ENCODE results near the gene IL7R. TPM values are rescaled to one million over a fixed set of nuclear protein-coding genes. Genes with fewer than 3 reads are reported as not detected.

Gene IL7R, protein sequence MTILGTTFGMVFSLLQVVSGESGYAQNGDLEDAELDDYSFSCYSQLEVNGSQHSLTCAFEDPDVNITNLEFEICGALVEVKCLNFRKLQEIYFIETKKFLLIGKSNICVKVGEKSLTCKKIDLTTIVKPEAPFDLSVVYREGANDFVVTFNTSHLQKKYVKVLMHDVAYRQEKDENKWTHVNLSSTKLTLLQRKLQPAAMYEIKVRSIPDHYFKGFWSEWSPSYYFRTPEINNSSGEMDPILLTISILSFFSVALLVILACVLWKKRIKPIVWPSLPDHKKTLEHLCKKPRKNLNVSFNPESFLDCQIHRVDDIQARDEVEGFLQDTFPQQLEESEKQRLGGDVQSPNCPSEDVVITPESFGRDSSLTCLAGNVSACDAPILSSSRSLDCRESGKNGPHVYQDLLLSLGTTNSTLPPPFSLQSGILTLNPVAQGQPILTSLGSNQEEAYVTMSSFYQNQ
- 9.0 and 10.6 TPM in 2 replicates for total RNA-seq (2014; rRNA removed; shearing (Covaris generic))

DNA sequence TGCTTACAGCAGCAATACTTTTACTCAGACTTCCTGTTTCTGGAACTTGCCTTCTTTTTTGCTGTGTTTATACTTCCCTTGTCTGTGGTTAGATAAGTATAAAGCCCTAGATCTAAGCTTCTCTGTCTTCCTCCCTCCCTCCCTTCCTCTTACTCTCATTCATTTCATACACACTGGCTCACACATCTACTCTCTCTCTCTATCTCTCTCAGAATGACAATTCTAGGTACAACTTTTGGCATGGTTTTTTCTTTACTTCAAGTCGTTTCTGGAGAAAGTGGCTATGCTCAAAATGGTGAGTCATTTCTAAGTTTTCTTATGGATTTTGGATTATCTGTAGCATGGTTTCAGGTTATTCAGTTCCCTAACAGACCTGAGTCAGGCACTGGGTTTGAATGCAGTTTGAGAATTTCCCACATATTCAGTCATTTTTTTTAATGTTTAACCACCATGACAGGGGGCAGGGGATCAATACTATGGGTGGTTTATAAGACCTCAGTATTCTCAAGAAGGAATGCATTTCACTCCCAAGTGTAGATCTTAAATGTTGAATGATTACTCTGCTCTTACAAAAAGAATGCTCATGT lies at the start of gene IL7R:
IL7R (plus strand) TSS at position 127 of the 587 bp plus-strand sequence; CDS start at position 214, 87 bp downstream.
- peak; percentile 74 for DNase-seq (ENCODE audit: low spot score)

DNA sequence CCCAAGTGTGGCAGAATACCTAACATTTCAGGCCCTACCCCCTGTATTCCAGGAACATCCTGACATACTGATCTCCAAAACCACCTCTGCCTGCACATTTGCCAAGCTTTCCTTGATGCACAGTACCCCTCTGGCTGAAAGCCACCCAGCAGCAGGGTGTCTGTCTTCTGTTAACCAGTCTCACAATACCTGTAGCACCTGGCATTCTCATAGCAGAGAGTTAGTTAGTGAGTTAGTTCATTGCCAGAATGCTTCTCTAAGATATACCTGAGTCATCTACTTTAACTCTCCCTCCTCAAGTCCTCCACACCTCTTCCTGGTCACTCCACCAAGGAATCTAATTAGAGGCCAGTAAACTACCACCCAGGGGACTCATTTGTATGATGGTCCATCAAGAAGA lies 46.1 kb upstream of the IL7R start:
- no peak for DNase-seq (ENCODE audit: low spot score)

DNA sequence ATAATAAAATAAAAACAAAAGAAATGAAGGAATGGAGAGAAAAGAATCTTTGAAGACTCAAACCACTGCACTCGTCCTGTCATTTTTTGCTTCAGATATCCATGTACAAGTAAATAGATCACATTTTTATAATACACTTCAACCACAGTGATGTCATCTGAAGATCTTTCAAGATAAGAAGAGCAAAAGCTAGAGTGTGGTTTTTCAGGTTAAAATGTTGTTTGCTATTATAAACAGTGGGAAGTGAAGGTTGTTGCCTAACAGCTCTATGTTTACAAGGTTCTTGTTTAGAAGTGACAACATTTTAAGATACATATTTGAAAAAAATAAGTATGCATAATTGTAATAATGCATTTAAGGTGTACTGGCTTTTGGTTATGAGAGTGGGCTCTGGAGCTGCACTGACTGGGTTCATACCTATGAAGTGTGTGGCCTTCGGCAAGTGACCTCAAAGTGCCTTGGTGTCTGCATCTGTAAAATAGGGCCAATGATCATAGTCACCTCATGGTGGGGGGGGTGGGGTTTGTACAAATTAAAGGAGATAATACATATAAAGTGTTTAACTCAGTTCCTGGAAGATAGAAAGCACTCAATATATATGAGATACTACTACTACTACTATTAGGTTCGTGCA lies 45.5 kb upstream of the IL7R start:
- peak; percentile 41 for DNase-seq (ENCODE audit: low spot score)

DNA sequence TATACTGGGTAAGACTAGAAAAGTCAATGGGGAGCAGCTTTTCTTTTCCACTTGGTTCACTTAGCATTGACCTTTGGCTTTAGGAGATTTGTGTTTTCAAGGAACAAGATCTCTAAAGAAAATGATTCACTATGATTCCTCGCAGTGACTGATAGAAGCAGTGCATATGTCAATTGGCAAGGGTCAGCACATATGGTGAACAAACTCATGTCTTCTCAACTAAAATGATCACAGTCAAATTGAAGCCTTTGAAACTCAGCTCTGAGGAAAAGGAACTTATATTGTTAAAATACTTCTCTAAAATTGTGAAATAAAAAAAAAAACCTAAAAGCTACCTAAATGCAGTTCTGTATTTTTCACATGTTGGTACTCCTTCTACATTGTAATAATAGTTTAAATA lies 43.2 kb upstream of the IL7R start:
- DNase-seq (ENCODE audit: low spot score), result no peak

DNA sequence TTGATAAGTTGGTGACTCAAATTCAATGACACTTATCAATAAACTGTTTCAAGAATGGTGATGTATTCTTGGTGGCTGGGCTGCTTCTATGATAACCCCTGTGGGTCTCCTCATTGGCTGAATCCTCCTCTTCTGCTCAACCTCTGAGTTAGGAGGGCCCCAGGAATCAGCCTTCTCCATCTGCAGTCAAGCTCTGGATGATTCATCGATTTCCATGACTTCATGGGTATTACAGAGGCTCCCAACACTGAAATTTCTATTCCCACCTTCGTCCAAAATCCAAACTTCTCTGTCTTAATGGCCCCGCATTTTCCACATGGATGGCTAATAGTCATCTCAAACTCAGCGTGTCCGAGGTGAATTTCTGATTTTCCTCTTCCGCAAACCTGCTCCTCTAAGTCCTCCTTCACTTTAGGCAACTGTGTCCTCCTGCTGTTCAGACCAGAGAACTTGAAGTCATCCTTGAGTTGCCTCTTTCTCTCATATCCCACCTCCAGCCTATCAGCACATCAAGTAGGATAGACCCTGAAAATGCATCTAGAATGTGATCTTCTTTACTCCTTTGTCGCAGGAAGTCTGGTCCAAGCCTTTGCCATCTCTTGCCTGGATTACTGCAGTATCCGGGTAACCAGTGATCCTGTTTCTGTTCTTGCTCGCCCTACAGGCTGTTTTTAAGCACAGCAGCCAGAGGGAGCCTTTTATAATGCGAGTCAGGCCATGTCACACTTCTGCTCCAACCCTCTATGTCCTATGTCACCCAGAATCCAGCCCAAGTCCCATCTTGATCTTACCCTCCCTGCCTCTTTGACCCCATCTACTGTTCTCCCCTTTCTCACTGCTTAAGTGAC lies 41.4 kb upstream of the IL7R start:
- peak; percentile 25 for DNase-seq (ENCODE audit: low spot score)

GRCh38 chr5:35816881-35817521 lies 39.7 kb upstream of the IL7R start:
- no peak for DNase-seq (ENCODE audit: low spot score)

DNA sequence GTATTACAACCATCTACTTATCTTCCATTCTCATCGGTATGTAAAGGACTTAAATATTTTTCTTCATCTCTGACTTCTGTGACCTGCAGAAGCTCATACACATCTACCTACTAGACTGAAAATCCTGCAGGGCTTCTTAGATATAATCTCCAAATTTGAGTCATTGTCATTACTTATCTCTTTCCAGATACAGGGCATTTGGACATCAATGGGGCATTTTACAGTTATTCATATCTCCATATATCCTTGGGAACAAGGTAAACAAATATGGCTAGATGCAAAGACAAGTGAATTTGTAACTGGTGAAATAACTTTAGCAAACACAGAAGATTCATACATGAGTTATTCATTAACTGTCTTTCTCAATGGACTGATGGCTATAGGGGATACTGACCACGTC lies 37.7 kb upstream of the IL7R start:
- no peak for DNase-seq (ENCODE audit: low spot score)

GRCh38 chr5:35819668-35820067 lies 37.0 kb upstream of the IL7R start:
- no peak for DNase-seq (ENCODE audit: low spot score)

DNA sequence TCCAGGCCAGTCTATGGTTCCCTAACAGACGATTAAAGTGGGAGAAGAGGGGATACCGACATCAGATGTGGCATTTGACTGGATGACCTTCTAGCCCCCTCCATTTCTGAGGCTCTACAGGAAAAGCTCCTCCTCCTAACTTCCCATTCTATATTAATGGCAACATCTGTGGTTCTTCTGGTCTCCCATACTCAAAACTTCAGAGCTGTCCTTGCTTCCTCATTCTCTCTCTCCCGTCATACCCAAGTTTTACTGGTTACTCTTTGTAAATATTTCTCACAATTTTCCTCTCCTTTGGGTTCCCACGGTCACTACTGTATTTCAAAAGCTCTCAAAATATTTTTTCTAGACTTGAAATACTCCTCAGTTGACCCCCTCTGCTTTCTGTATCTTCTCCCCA lies 36.0 kb upstream of the IL7R start:
- DNase-seq (ENCODE audit: low spot score), result no peak

GRCh38 chr5:35821513-35821912 lies 35.2 kb upstream of the IL7R start:
- no peak for DNase-seq (ENCODE audit: low spot score)

DNA sequence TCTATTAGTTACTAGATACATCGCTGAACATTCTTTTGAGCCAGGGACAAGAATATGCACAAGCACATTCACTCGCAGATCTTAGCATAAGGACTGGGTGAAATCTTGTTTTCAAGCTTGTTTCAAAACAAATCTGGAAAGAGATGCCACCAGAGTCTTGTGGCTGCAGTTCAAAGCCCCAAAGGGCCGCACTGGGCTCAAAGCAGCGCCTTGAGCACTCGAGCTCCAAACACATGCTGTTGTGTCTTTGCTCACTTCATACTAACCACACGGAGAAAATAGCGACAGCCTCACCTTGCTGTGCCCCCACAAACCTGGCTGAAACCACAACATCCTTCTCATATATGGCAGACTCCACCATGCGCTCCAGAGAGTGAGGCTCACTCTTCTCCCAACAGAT lies 34.2 kb upstream of the IL7R start:
- DNase-seq (ENCODE audit: low spot score), result no peak

- no peak for DNase-seq (ENCODE audit: low spot score)
These were observed 33.2 kb upstream of the IL7R start for GRCh38 chr5:35823347-35824098.

GRCh38 chr5:35826056-35826455 lies 30.6 kb upstream of the IL7R start:
- no peak for DNase-seq (ENCODE audit: low spot score)

GRCh38 chr5:35826554-35826953 lies 30.1 kb upstream of the IL7R start:
- DNase-seq (ENCODE audit: low spot score), result no peak

GRCh38 chr5:35828082-35828598 lies 28.6 kb upstream of the IL7R start:
- DNase-seq (ENCODE audit: low spot score), result no peak

- DNase-seq (ENCODE audit: low spot score), result no peak
These were observed 26.1 kb upstream of the IL7R start for GRCh38 chr5:35830587-35830986.

DNA sequence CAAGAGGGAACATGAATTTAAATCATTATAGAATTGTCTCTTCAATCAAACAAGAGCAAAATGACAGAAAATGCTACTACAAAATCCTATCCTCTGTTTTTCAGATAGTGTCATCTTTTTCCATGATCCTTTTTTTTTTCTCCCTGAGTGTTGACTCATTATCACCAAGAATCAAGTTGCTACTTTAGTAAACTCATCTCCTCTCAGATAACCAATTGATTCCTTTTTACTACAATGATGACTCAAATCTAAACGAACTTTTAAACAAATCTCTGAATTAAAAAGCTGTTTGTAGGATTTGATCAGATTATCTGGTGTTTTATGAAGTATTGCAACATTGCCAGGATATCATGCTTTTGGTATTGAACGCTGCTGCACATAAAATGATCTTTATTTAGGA lies 23.9 kb upstream of the IL7R start:
- DNase-seq (ENCODE audit: low spot score), result no peak

DNA sequence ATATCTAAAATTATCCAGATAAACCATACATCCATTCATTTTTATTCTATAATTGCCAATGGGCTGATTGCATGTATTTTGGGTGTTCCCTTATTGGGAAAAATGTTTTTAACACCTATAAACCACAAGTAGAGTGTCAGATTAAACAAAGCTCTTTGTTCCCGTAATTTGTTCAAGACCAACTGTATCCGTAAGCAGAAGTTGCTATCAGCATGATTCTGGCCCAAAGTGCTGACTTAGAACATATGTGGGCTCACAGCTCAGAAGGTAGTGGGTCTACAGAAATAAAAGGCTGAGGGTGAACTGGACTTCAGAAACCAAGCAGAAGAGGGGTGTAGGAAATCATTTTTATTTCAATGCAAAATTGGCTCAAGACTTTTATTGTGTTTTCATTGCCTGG lies 23.5 kb upstream of the IL7R start:
- no peak for DNase-seq (ENCODE audit: low spot score)

DNA sequence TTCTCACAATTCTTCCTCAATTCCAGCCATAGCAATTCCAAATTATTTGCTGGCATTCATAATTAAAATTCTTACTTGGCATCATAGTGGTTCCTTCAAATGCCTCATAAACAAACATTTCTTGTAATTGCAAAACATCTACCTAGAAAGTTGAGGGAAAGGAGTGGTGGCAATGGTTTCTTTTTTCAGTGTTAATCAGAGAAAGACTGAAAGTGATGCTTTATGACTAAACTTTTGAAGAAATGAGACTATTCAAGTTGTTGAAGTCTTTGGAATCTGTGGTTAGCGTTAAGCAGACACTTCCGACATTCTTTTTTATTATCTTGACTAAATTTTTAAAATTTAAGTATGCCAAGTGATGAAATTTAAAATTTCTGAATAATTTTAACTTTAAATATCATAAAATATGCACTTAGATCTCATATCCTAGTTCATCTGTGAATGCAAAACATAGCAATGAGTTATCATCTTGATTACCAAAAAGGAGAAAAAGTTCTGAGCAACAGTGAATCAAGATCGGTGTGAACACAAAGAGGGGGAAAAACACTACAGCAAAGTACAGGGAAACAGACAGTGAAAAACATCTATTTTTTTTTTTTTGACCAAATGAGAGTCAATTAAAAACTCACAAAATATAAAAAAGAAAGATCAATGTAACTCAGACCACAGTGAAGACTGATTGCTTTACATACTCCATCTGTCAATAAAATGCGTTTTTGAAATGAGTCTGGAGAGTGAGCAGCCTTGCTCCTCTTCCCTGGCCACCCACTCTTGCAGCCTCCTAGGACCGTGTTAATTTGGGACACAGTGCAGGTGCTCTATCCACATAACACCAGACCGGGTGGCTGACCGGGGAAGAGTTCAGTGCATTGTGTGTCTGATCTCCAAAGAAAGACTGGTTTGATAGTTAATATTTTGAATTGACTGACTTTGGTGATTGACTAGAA lies 20.6 kb upstream of the IL7R start:
- DNase-seq (ENCODE audit: low spot score), result no peak

Measured in H4 (cell line).